Measurements from ENCODE around the gene CAMK2N1.
"Not testable (repeated sequence)": the region's sequence is repeated elsewhere in the genome, so short reads cannot be mapped to it uniquely, and the experiment has no call there.

Gene CAMK2N1

GRCh38 chr1:20485527-20486456, at the start of gene CAMK2N1:
CAMK2N1 (minus strand) TSS chr1:20486210; CDS start chr1:20485379, 831 bp downstream.
- DNase-seq: peak; percentile 60

GRCh38 chr1:20534659-20535417, 48.8 kb upstream of the CAMK2N1 start:
- DNase-seq: no peak

- no peak for DNase-seq
Measured at GRCh38 chr1:20533635-20534034, 47.6 kb upstream of the CAMK2N1 start.

- no peak for DNase-seq
Measured at GRCh38 chr1:20530901-20531300, 44.9 kb upstream of the CAMK2N1 start.

GRCh38 chr1:20530306-20530705, 44.3 kb upstream of the CAMK2N1 start:
- DNase-seq: no peak

- no peak for DNase-seq
Measured at GRCh38 chr1:20528221-20528620, 42.2 kb upstream of the CAMK2N1 start.

- DNase-seq: no peak
Measured at GRCh38 chr1:20526267-20526666, 40.3 kb upstream of the CAMK2N1 start.

GRCh38 chr1:20521960-20522861, 36.2 kb upstream of the CAMK2N1 start:
- peak; percentile 46 for DNase-seq

GRCh38 chr1:20519609-20520262, 33.7 kb upstream of the CAMK2N1 start:
- not testable (repeated sequence) for DNase-seq

GRCh38 chr1:20511518-20512428, 25.8 kb upstream of the CAMK2N1 start:
- no peak for DNase-seq

GRCh38 chr1:20508411-20508771, 22.4 kb upstream of the CAMK2N1 start:
- DNase-seq: no peak

GRCh38 chr1:20507564-20508410, 21.8 kb upstream of the CAMK2N1 start, which contains the start of gene MUL1:
MUL1 (minus strand) TSS chr1:20508151; CDS start chr1:20508024, 127 bp downstream.
- peak; percentile 92 for DNase-seq

GRCh38 chr1:20507248-20507563, 21.2 kb upstream of the CAMK2N1 start:
- DNase-seq: no peak

- no peak for DNase-seq
Measured at GRCh38 chr1:20505488-20505887, 19.5 kb upstream of the CAMK2N1 start.

- DNase-seq: no peak
Measured at GRCh38 chr1:20500716-20501115, 14.7 kb upstream of the CAMK2N1 start.

GRCh38 chr1:20499718-20500117, 13.7 kb upstream of the CAMK2N1 start:
- DNase-seq: no peak

GRCh38 chr1:20499105-20499504, 13.1 kb upstream of the CAMK2N1 start:
- DNase-seq: no peak

GRCh38 chr1:20498116-20498515, 12.1 kb upstream of the CAMK2N1 start:
- no peak for DNase-seq

- DNase-seq: no peak
Measured at GRCh38 chr1:20497506-20497905, 11.5 kb upstream of the CAMK2N1 start.

GRCh38 chr1:20496725-20497383, 10.8 kb upstream of the CAMK2N1 start:
- not testable (repeated sequence) for DNase-seq
